K562 (cell line): ENCODE measurements around the gene APBB2. TPM values are rescaled to one million over a fixed set of nuclear protein-coding genes. Genes with fewer than 3 reads are reported as not detected.

ENCODE experiments used
- ATF2 ChIP-seq: sonication (generic); formaldehyde crosslinking; IDR thresholded peaks from 2 replicates; pipeline ENCODE4 v1.8.1; 2022; ENCODE audit warnings: missing genetic modification reagents
- E4F1 ChIP-seq: fragments of 250-450 bp; sonication (Bioruptor Pico); IDR thresholded peaks from 2 replicates; pipeline ENCODE4 v1.5.0; 2021; ENCODE audit warnings: mild to moderate bottlenecking, borderline replicate concordance
- MED1 ChIP-seq: sonication (generic); formaldehyde crosslinking; IDR thresholded peaks from 2 replicates; pipeline ENCODE4 v1.8.1; 2023; ENCODE audit warnings: missing genetic modification reagents, borderline replicate concordance
- MYBL2 ChIP-seq, 2 experiments: fragments of 450-650 bp in 1 of 2; sonication (generic) in 1 of 2; formaldehyde crosslinking in 1 of 2; IDR thresholded peaks; 2 replicates each; pipeline versions ENCODE4 v1.6.1 to v1.8.1; 2017 to 2022; ENCODE audit warnings: borderline replicate concordance in 1 of 2, inconsistent platforms in 1 of 2, low read depth in 1 of 2, mild to moderate bottlenecking in 1 of 2, missing genetic modification reagents in 1 of 2, moderate library complexity in 1 of 2
- PTRF ChIP-seq: fragments of 450-650 bp; IDR thresholded peaks from 2 replicates; pipeline ENCODE4 v1.6.1; 2016; ENCODE audit warnings: mild to moderate bottlenecking, missing genetic modification characterization, missing compliant biosample characterization
- RBM39 ChIP-seq: fragments of 200-400 bp; formaldehyde crosslinking; optimal IDR thresholded peaks from 2 replicates; pipeline ENCODE3; 2018; ENCODE audit warnings: low read depth, low read length
- SAFB2 ChIP-seq: fragments of 200-400 bp; formaldehyde crosslinking; IDR thresholded peaks from 2 replicates; pipeline ENCODE4 v1.6.1; 2018; ENCODE audit warnings: borderline replicate concordance, low read length, low read depth, moderate library complexity; ENCODE audit not compliant: severe bottlenecking
- ZBED1 ChIP-seq: IDR thresholded peaks from 2 replicates; pipeline ENCODE4 v1.6.1; 2014
- ZNF518B ChIP-seq: fragments of 250-450 bp; sonication (Bioruptor Pico); IDR thresholded peaks from 2 replicates; pipeline ENCODE4 v1.5.0; 2021; ENCODE audit warnings: mild to moderate bottlenecking, moderate library complexity
- ZNF696 ChIP-seq: fragments of 250-450 bp; sonication (Bioruptor Pico); conservative IDR thresholded peaks from 2 replicates; pipeline ENCODE4 v1.4.0; 2020; ENCODE audit warnings: mild to moderate bottlenecking, moderate library complexity
- polyA plus RNA-seq, 8 experiments: library from polyadenylated mRNA; depleted of rRNA in 4 of 8; stranded (reverse) in 5 of 8; unstranded in 3 of 8; fragments of >200 nt; fragmentation: Nextera tagmentation in 2 of 8; fragmentation: Illumina TruSeq in 1 of 8; extraction: Ambion mirVana in 2 of 8; extraction: Trizol in 1 of 8; gene quantifications; 2 replicates each; pipeline versions ENCODE4 v1.2.1 to v1.2.3, GENCODE V29; 2011 to 2014; ENCODE audit warnings: inconsistent platforms in 1 of 8, missing spikeins in 1 of 8
- total RNA-seq, 7 experiments: library from RNA; depleted of rRNA in 6 of 7; stranded (reverse); fragments of >200 nt in 6 of 7; fragmentation: Illumina TruSeq in 2 of 7; extraction: Trizol in 2 of 7; gene quantifications; 2 replicates each; pipeline versions ENCODE4 v1.2.1 to v1.2.3, GENCODE V29; 2011 to 2021; ENCODE audit warnings: low replicate concordance in 1 of 7

Gene APBB2
- total and polyA plus RNA-seq, 9 of the 15 experiments (the other 6 are each of a cell fraction or from before 2014, with no cell fraction given) = 0.08 to 2.1 (median 1.4) TPM

- no peak for TF ChIP-seq E4F1 (CRISPR knock-in tag)
- TF ChIP-seq RBM39 = no peak
- TF ChIP-seq MYBL2 (IDR thresholded peaks at IDR 0.05; ENCODE audit: low read depth) = no peak
- no peak for TF ChIP-seq MYBL2 (CRISPR knock-in tag; IDR thresholded peaks at IDR 0.05; ENCODE audit: borderline replicate concordance)
- TF ChIP-seq SAFB2 = no peak
- no peak for TF ChIP-seq ZNF518B (CRISPR knock-in tag)
- no peak for TF ChIP-seq ZBED1
- no peak for TF ChIP-seq PTRF (tag)
- TF ChIP-seq ZNF696 (CRISPR knock-in tag) = no peak
- no peak for TF ChIP-seq MED1 (CRISPR knock-in tag)
- no peak for TF ChIP-seq ATF2 (CRISPR knock-in tag)
Observed at GRCh38 chr4:40952217-40952616, 262.1 kb downstream of the APBB2 start (continued).
